Mesenchymal stem cell (in vitro differentiated cells and primary cell): Measurements from ENCODE around the gene TMEM151B.

Experiments used
- DNase-seq: peaks from one replicate; pipeline ENCODE4 v3.0.0-alpha.2; 2013
- H2AFZ ChIP-seq: one replicate; pipeline ENCODE4 v1.6.1; 2013; ENCODE audit warnings: low read depth, mild to moderate bottlenecking, control low read depth, inconsistent platforms, low read length, moderate library complexity
- H2AK5ac ChIP-seq: 2 replicates; pipeline ENCODE4 v1.6.1; 2013; ENCODE audit warnings: low read length, moderate library complexity, mild to moderate bottlenecking, inconsistent platforms; ENCODE audit not compliant: severe bottlenecking
- H2BK120ac ChIP-seq: one replicate; pipeline ENCODE4 v1.6.1; 2013; ENCODE audit warnings: low read depth, mild to moderate bottlenecking, inconsistent platforms, low read length, moderate library complexity
- H2BK12ac ChIP-seq, 2 experiments: one replicate each; pipeline ENCODE4 v1.6.1; 2013; ENCODE audit warnings: inconsistent platforms in 2 of 2, low read length in 2 of 2, mild to moderate bottlenecking in 2 of 2, moderate library complexity in 2 of 2, control low read depth in 1 of 2
- H2BK15ac ChIP-seq: one replicate; pipeline ENCODE4 v1.6.1; 2013; ENCODE audit warnings: mild to moderate bottlenecking, low read depth, inconsistent platforms; ENCODE audit not compliant: poor library complexity, severe bottlenecking
- H2BK5ac ChIP-seq: 2 replicates; pipeline ENCODE4 v1.6.1; 2013; ENCODE audit warnings: low read depth, mild to moderate bottlenecking, low read length, control low read depth, inconsistent platforms; ENCODE audit not compliant: poor library complexity, severe bottlenecking
- H3K14ac ChIP-seq, 2 experiments: one replicate each; pipeline ENCODE4 v1.6.1; 2013; ENCODE audit warnings: inconsistent platforms in 2 of 2, low read length in 2 of 2, control low read depth in 1 of 2, mild to moderate bottlenecking in 1 of 2, moderate library complexity in 1 of 2
- H3K18ac ChIP-seq, 2 experiments: one replicate each; pipeline ENCODE4 v1.6.1; 2013; ENCODE audit warnings: inconsistent platforms in 2 of 2, low read length in 2 of 2, control low read depth in 1 of 2, low read depth in 1 of 2, mild to moderate bottlenecking in 1 of 2
- H3K23ac ChIP-seq, 2 experiments: one replicate each; pipeline ENCODE4 v1.6.1; 2013; ENCODE audit warnings: inconsistent platforms in 2 of 2, low read length in 2 of 2, mild to moderate bottlenecking in 2 of 2, moderate library complexity in 2 of 2, control low read depth in 1 of 2
- H3K27ac ChIP-seq: 2 replicates; pipeline ENCODE4 v1.5.1; 2013; ENCODE audit warnings: mild to moderate bottlenecking, moderate library complexity, low read length, control low read depth, inconsistent platforms; ENCODE audit not compliant: poor library complexity, severe bottlenecking
- H3K27me3 ChIP-seq, 2 experiments: 2 replicates each; pipeline versions ENCODE4 v1.6.1 to v1.7.0; 2013; ENCODE audit warnings: low read length in 2 of 2, mild to moderate bottlenecking in 2 of 2, moderate library complexity in 2 of 2, control low read depth in 1 of 2, inconsistent platforms in 1 of 2; ENCODE audit not compliant: control insufficient read depth in 1 of 2, insufficient read depth in 1 of 2
- H3K36me3 ChIP-seq, 2 experiments: 2 replicates each; pipeline versions ENCODE4 v1.6.1 to v1.7.0; 2013; ENCODE audit warnings: low read length in 2 of 2, control low read depth in 1 of 2, inconsistent platforms in 1 of 2, low read depth in 1 of 2, mild to moderate bottlenecking in 1 of 2; ENCODE audit not compliant: insufficient read depth in 2 of 2, control insufficient read depth in 1 of 2
- H3K4ac ChIP-seq, 2 experiments: one replicate each; pipeline ENCODE4 v1.6.1; 2013; ENCODE audit warnings: inconsistent platforms in 2 of 2, low read length in 2 of 2, mild to moderate bottlenecking in 2 of 2, moderate library complexity in 2 of 2, control low read depth in 1 of 2, low read depth in 1 of 2
- H3K4me1 ChIP-seq: 2 replicates; pipeline ENCODE4 v1.6.1; 2013; ENCODE audit warnings: low read depth, low read length, control low read depth; ENCODE audit not compliant: control insufficient read depth, insufficient read depth
- H3K4me2 ChIP-seq: 2 replicates; pipeline ENCODE4 v1.6.1; 2013; ENCODE audit warnings: low read length, mild to moderate bottlenecking, inconsistent platforms; ENCODE audit not compliant: poor library complexity, severe bottlenecking
- H3K4me3 ChIP-seq, 2 experiments: 2 replicates each; pipeline versions ENCODE4 v1.5.1 to v1.7.0; 2013; ENCODE audit warnings: low read length in 2 of 2, mild to moderate bottlenecking in 2 of 2, control low read depth in 1 of 2, low read depth in 1 of 2; ENCODE audit not compliant: insufficient read depth in 1 of 2
- H3K79me1 ChIP-seq: replicated peaks from 2 replicates; pipeline ENCODE4 v1.6.1; 2013; ENCODE audit warnings: mild to moderate bottlenecking, control low read depth, low read length, inconsistent platforms; ENCODE audit not compliant: poor library complexity, severe bottlenecking
- H3K9ac ChIP-seq: 2 replicates; pipeline ENCODE4 v1.7.0; 2013; ENCODE audit warnings: mild to moderate bottlenecking, low read length, moderate library complexity
- H3K9me3 ChIP-seq: 2 replicates; pipeline ENCODE4 v1.7.0; 2013; ENCODE audit warnings: mild to moderate bottlenecking, low read length; ENCODE audit not compliant: control insufficient read depth
- H4K8ac ChIP-seq: one replicate; pipeline ENCODE4 v1.6.1; 2013; ENCODE audit warnings: inconsistent platforms, mild to moderate bottlenecking, low read length, moderate library complexity
- H4K91ac ChIP-seq: one replicate; pipeline ENCODE4 v1.6.1; 2013; ENCODE audit warnings: mild to moderate bottlenecking, low read length, inconsistent platforms
- WGBS: methylation state at CpG from one replicate; pipeline ENCODE4 v1.1.7; 2013; ENCODE audit warnings: mixed read lengths; 5-methylcytosine and 5-hydroxymethylcytosine counted together

TMEM151B gene

GRCh38 chr6:44333273-44333919, 63.1 kb downstream of the TMEM151B start:
- H2BK12ac ChIP-seq: no peak overlapping the region
- no peak overlapping the region for H3K27ac ChIP-seq
- no peak overlapping the region for H2BK5ac ChIP-seq
- H4K91ac ChIP-seq: no peak overlapping the region
- H3K36me3 ChIP-seq: no peaks in the 10 kb centered on the region
- H3K79me1 ChIP-seq: no peaks in the 10 kb centered on the region
- H2BK15ac ChIP-seq: no peak overlapping the region
- no peak overlapping the region for H3K4me3 ChIP-seq
- no peaks in the 10 kb centered on the region for H3K9me3 ChIP-seq
- H3K23ac ChIP-seq: no peak overlapping the region
- H3K18ac ChIP-seq: no peak overlapping the region
- H2BK120ac ChIP-seq: no peak overlapping the region
- no peak overlapping the region for H2AFZ ChIP-seq
- no peak overlapping the region for H3K9ac ChIP-seq
- no peaks in the 10 kb centered on the region for H3K4me1 ChIP-seq
- no peak overlapping the region for H4K8ac ChIP-seq
- DNase-seq: no peak
- no peak overlapping the region for H3K4me2 ChIP-seq
- no peak overlapping the region for H3K14ac ChIP-seq
- WGBS: 80% methylated on average over 11 of the region's 11 CpGs
- peaks cover 46 to 65% of the 10 kb centered on the region in 2 experiments for H3K27me3 ChIP-seq
- no peak overlapping the region for H3K4ac ChIP-seq
- no peak overlapping the region for H2AK5ac ChIP-seq

GRCh38 chr6:44333942-44334341, 63.7 kb downstream of the TMEM151B start:
- Histone ChIP-seq H3K4me2 (no peak overlapping the region), H3K36me3 (no peaks in the 10 kb centered on the region), H2AK5ac (no peak overlapping the region), H3K9ac (no peak overlapping the region), H3K4ac (no peak overlapping the region), H2BK12ac (no peak overlapping the region), H3K4me1 (no peaks in the 10 kb centered on the region), H3K79me1 (no peaks in the 10 kb centered on the region), H2BK15ac (no peak overlapping the region), H3K27me3 (peaks cover 46 to 62% of the 10 kb centered on the region in 2 experiments), H3K23ac (no peak overlapping the region), H3K14ac (no peak overlapping the region), H4K8ac (no peak overlapping the region), H3K18ac (no peak overlapping the region), H2AFZ (no peak overlapping the region), H3K4me3 (no peak overlapping the region), H4K91ac (no peak overlapping the region), H3K9me3 (no peaks in the 10 kb centered on the region), H2BK120ac (no peak overlapping the region), H2BK5ac (no peak overlapping the region), H3K27ac (no peak overlapping the region)
- DNase-seq: no peak
- WGBS: 86% methylated on average over 5 of the region's 5 CpGs

GRCh38 chr6:44335631-44336030, 65.4 kb downstream of the TMEM151B start:
- Histone ChIP-seq H2BK12ac (no peak overlapping the region), H3K4me2 (no peak overlapping the region), H3K36me3 (no peaks in the 10 kb centered on the region), H2AK5ac (no peak overlapping the region), H4K8ac (no peak overlapping the region), H2BK5ac (no peak overlapping the region), H2BK120ac (no peak overlapping the region), H3K79me1 (no peaks in the 10 kb centered on the region), H3K18ac (no peak overlapping the region), H2AFZ (no peak overlapping the region), H3K27ac (no peak overlapping the region), H3K4me1 (peaks cover 5% of the 10 kb centered on the region), H3K27me3 (peaks cover 31 to 45% of the 10 kb centered on the region in 2 experiments), H2BK15ac (no peak overlapping the region), H3K9ac (no peak overlapping the region), H3K9me3 (no peaks in the 10 kb centered on the region), H4K91ac (no peak overlapping the region), H3K23ac (no peak overlapping the region), H3K4me3 (no peak overlapping the region), H3K14ac (no peak overlapping the region), H3K4ac (no peak overlapping the region)
- DNase-seq: no peak
- no CpG with 5 or more reads among the region's 1 CpG for WGBS

- H3K23ac ChIP-seq: no peak overlapping the region
- H3K4me1 ChIP-seq: peaks cover 5% of the 10 kb centered on the region
- H2BK5ac ChIP-seq: no peak overlapping the region
- no peak overlapping the region for H4K91ac ChIP-seq
- peaks cover 42 to 56% of the 10 kb centered on the region in 2 experiments for H3K27me3 ChIP-seq
- no peaks in the 10 kb centered on the region for H3K36me3 ChIP-seq
- no peak overlapping the region for H2BK15ac ChIP-seq
- H3K4me2 ChIP-seq: no peak overlapping the region
- no peak overlapping the region for H3K18ac ChIP-seq
- H3K14ac ChIP-seq: no peak overlapping the region
- H3K79me1 ChIP-seq: no peaks in the 10 kb centered on the region
- no peak overlapping the region for H3K27ac ChIP-seq
- no peak overlapping the region for H2BK120ac ChIP-seq
- H2BK12ac ChIP-seq: no peak overlapping the region
- H4K8ac ChIP-seq: no peak overlapping the region
- no peak overlapping the region for H3K4ac ChIP-seq
- H3K4me3 ChIP-seq: no peak overlapping the region
- no peak overlapping the region for H2AFZ ChIP-seq
- H3K9me3 ChIP-seq: no peaks in the 10 kb centered on the region
- peak; percentile 68 for DNase-seq
- H3K9ac ChIP-seq: no peak overlapping the region
- H2AK5ac ChIP-seq: no peak overlapping the region
- WGBS: under 1% methylated on average over 10 of the region's 11 CpGs
Observed at GRCh38 chr6:44338228-44339122, 68.2 kb downstream of the TMEM151B start.
